Activated CD4-positive, alpha-beta memory T cell treated with anti-CD3 and anti-CD28 coated beads for 36 hours (primary cell): ENCODE results near the gene FAM53C. TPM values are rescaled to one million over a fixed set of nuclear protein-coding genes. Genes with fewer than 3 reads are reported as not detected.

Source experiments
- CTCF ChIA-PET: fragments of 350-600 bp; sonication (Branson Sonifier 250); formaldehyde crosslinking; loops from one replicate; lab custom pipeline; 2021; ENCODE audit warnings: antibody characterized with exemption, inconsistent platforms; lab: Charles Lee
- POLR2A ChIA-PET: fragments of 350-600 bp; sonication (Branson Sonifier 250); formaldehyde crosslinking; loops from one replicate; lab custom pipeline; 2021; ENCODE audit warnings: antibody characterized with exemption; lab: Charles Lee
- DNase-seq: peaks from one replicate; pipeline ENCODE4 v3.0.0-alpha.2; 2020
- H3K27ac Mint-ChIP-seq: one replicate; pipeline ENCODE4 v1.8.0; 2021; ENCODE audit warnings: mixed read lengths
- H3K27me3 Mint-ChIP-seq: one replicate; pipeline ENCODE4 v1.8.0; 2021; ENCODE audit warnings: mixed read lengths
- H3K36me3 Mint-ChIP-seq: one replicate; pipeline ENCODE4 v1.8.0; 2021; ENCODE audit warnings: mixed read lengths
- H3K4me1 Mint-ChIP-seq: one replicate; pipeline ENCODE4 v1.8.0; 2021; ENCODE audit warnings: low read depth, mixed read lengths
- H3K4me3 Mint-ChIP-seq: one replicate; pipeline ENCODE4 v1.8.0; 2021; ENCODE audit warnings: mild to moderate bottlenecking, mixed read lengths
- H3K9me3 Mint-ChIP-seq: one replicate; pipeline ENCODE4 v1.8.0; 2021; ENCODE audit warnings: mixed read lengths
- intact Hi-C: fragments of 100-400 bp; cut with micrococcal nuclease; formaldehyde crosslinking; loops from one replicate; pipeline ENCODE4 v1.15.1; 2023
- total RNA-seq, 2 experiments: library from RNA; stranded (reverse); gene quantifications; one replicate each; pipeline ENCODE4 v1.2.3, GENCODE V29; 2021

FAM53C gene
- total RNA-seq, 2 experiments from 2014 or later, result 17.2 to 19.2 TPM

DNA sequence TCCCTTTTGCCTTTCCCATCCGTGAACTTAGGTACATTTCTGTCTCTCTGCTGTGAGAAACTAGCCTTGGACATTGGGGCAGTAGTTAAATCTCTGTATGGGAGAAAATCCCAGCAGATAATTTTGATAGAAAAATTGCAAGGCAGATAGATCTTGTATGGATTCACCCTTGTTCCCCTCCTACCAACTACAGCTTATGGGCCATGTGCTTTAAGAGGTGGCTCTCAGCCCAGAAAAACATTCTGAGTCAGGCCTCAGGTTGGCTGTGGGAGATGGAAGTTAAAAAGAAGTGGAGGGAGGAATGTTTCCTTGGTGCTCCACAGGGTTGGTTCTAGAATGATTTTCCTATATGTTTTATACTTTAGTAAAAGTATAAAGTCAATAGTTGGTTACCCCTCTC is 13.0 kb downstream of the FAM53C start:
- intact Hi-C loops, result loop anchor here (5.0 to 10.0 kb wide), 2 partner anchors 56 to 316 kb away; partner anchors contain the start of gene FAM13B
- peaks cover 26% of the 10 kb centered on the region for H3K36me3 Mint-ChIP-seq

DNA sequence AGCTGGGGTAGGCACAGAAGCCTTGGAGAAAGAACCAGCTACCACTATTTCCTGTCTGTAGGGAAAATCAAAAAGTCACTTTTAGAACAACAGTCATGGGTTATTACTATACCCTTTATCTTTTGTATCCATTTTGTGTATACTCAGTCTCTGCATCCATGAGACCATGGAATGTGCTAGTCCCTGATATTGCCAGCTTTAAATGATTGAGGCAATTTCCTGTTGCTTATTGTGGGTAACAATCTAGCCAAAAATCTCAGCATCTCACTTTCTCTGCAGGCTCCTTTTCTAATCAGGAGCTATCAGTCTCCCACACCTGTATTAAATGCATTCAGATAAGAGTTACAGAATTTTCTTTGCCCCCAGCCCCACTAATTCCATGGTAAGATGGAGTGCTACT is 13.5 kb downstream of the FAM53C start:
- H3K27ac Mint-ChIP-seq, result peak overlapping the region; percentile 63
- H3K9me3 Mint-ChIP-seq, result peaks cover 12% of the 10 kb centered on the region
- peaks cover 26% of the 10 kb centered on the region for H3K36me3 Mint-ChIP-seq
- no peaks in the 10 kb centered on the region for H3K27me3 Mint-ChIP-seq
- DNase-seq, result no peak
- ChIA-PET POLR2A (interaction anchor here (0.9 to 8.9 kb wide), 4 partner anchors 13 to 192 kb away, joined by 4 to 105 read pairs (median 12); partner anchors contain the start of genes CDC25C, EGR1, ETF1 and FAM53C), CTCF (interaction anchor here (0.7 to 5.8 kb wide), 29 partner anchors 10 to 316 kb away, joined by 3 to 192 read pairs (median 6); partner anchors contain the start of genes CDC23, CDC25C, EGR1 and ETF1)
- H3K4me1 Mint-ChIP-seq, result peaks cover 27% of the 10 kb centered on the region
- intact Hi-C loops, result loop anchor here (5.0 to 10.0 kb wide), 2 partner anchors 56 to 317 kb away; partner anchors contain the start of gene FAM13B
- peak overlapping the region; percentile 43 for H3K4me3 Mint-ChIP-seq

More for the DNA sequence above, 13.0 kb downstream of the FAM53C start:
- Mint-ChIP-seq H3K4me1 (peaks cover 24% of the 10 kb centered on the region), H3K27me3 (no peaks in the 10 kb centered on the region), H3K27ac (no peak overlapping the region), H3K9me3 (peaks cover 12% of the 10 kb centered on the region), H3K4me3 (no peak overlapping the region)
- ChIA-PET POLR2A (interaction anchor here (1.0 to 8.9 kb wide), 2 partner anchors 12 to 19 kb away, joined by 4 to 105 read pairs; partner anchors contain the start of genes CDC25C and FAM53C), CTCF (interaction anchor here (1.0 to 5.8 kb wide), 11 partner anchors 11 to 171 kb away, joined by 3 to 192 read pairs (median 7); partner anchors contain the start of genes CDC25C, FAM53C and KIF20A)
- no peak for DNase-seq

DNA sequence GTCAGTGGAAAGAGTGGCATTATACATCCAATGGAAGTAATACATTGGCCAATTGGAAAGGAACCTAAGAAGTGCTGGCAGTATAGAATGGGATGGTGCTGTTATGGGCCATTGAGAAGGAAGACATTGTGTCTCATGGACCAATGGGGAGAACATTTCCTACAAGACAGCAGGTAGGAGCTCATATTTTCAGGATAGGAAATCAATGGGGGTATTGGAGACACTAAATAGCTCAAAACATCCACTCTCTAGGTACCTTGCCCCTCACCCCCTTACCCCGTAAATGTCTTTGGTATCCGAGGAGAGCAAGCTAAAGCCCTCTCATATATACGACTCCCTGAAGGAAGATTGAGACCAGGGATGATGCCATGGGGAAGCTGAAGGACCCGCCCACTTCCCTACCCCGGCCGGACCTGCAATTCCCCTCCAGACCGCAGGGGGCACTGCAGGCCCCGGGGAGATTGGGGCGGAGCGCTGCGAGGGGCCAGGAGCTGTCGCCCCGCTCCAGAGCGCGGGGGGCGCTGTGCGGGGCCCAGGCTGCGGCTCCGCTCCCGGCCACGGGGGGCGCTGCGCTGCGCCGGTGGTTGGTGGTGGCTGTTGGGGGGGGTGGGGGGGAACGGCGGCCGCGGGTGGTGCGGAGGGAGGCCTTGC is 14.1 kb downstream of the FAM53C start, which contains the start of gene KDM3B:
KDM3B (plus strand) TSS at position 615 of the 651 bp plus-strand sequence. CDS start 111 bp downstream, outside the sequence.
- no peaks in the 10 kb centered on the region for H3K27me3 Mint-ChIP-seq
- intact Hi-C loops, result loop anchor here (1.0 to 10.0 kb wide), 4 partner anchors 14 to 317 kb away; partner anchors contain the start of genes CDC23, FAM13B and FAM53C
- H3K9me3 Mint-ChIP-seq, result peaks cover 12% of the 10 kb centered on the region
- H3K4me3 Mint-ChIP-seq, result peak within 1 kb of the TSS; percentile 91
- peak within 1 kb of the TSS; percentile 91 for H3K27ac Mint-ChIP-seq
- H3K36me3 Mint-ChIP-seq, result peaks cover 20% of the 10 kb centered on the region
- ChIA-PET CTCF (interaction anchor here (0.7 to 5.8 kb wide), 50 partner anchors 8 to 597 kb away, joined by 3 to 192 read pairs (median 4); partner anchors contain the start of genes CDC23, CDC25C, EGR1 and ETF1), POLR2A (interaction anchor here (0.9 to 8.9 kb wide), 7 partner anchors 13 to 191 kb away, joined by 4 to 105 read pairs (median 7); partner anchors contain the start of genes CDC23, CDC25C, EGR1 and ETF1)
- H3K4me1 Mint-ChIP-seq, result peaks cover 30% of the 10 kb centered on the region
- DNase-seq, result peak; percentile 95

DNA sequence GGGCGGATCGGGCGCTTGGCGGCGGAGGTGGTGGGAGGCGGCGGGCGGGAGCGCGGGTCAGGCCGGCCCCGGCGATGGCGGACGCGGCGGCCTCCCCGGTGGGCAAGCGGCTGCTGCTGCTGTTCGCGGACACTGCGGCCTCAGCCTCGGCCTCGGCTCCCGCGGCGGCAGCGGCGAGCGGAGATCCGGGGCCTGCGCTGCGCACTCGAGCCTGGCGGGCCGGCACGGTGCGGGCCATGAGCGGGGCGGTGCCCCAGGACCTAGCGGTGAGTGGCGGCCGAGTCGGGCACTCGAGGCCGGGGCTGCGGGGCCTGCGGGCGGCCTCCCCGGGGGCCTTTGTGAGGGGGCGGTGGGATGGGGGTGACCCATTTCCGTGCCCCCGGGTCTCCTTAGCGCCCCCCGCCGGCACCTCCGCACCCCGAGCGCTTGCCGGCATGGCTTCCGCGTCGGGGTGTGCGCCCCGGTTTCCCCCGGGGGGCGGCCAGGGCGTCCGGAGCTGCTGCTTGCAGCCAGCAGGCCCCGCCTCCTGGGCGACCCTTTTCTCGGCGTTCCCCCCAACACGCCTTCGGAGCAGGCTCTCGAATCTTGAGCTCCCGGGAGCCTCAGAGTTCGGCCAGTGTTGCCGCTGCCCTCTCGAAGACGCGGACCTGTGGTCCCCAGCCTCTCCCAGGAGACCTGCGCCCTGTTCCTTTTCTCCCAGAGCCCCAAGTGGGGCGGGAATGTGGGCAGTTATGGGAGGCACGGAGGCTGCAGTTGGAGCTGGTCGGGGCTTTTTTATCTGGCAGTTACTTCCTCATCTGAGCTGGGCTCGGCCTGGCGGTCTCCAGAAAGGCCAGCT is 14.9 kb downstream of the FAM53C start:
- H3K36me3 Mint-ChIP-seq, result peaks cover 13% of the 10 kb centered on the region
- peaks cover 30% of the 10 kb centered on the region for H3K4me1 Mint-ChIP-seq
- H3K27ac Mint-ChIP-seq, result peak overlapping the region; percentile 91
- H3K4me3 Mint-ChIP-seq, result peak overlapping the region; percentile 91
- H3K9me3 Mint-ChIP-seq, result peaks cover 12% of the 10 kb centered on the region
- ChIA-PET POLR2A (interaction anchor here (0.6 to 8.9 kb wide), 11 partner anchors 8 to 190 kb away, joined by 3 to 105 read pairs (median 4); partner anchors contain the start of genes CDC23, CDC25C, EGR1 and ETF1), CTCF (interaction anchor here (0.6 to 5.8 kb wide), 55 partner anchors 8 to 598 kb away, joined by 3 to 192 read pairs (median 4); partner anchors contain the start of genes BRD8, CDC23, CDC25C and EGR1)
- DNase-seq, result peak; percentile 77
- H3K27me3 Mint-ChIP-seq, result no peaks in the 10 kb centered on the region
- intact Hi-C loops, result loop anchor here (1.0 to 10.0 kb wide), 4 partner anchors 15 to 318 kb away; partner anchors contain the start of genes CDC23, FAM13B and FAM53C

DNA sequence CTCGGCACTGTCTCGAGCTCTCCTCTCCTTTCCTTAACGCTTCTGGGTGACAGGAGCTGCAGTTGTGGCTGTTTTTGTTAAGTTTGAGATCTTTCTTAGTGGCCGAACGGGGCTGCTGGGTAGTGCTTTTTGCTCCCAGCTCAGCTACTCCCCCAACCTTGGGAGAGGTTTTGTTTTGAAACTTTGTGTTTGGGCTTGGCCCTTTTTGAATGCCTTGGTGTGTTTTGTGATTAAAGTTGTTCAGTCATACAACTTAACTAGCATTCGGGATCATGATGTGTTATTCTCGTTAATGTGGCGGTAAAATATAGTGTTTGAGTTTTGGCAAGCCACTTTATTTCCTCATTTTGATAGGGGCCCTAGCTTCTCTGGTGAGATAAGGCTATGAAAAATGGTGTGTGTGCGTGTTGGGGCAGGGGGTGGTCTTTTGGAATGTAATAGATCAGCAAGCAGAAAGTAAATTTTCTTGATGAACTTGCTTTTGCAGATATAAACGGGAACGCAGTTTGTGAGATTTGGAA is 15.6 kb downstream of the FAM53C start:
- ChIA-PET POLR2A (interaction anchor here (0.6 to 8.9 kb wide), 11 partner anchors 9 to 190 kb away, joined by 3 to 105 read pairs (median 4); partner anchors contain the start of genes CDC23, CDC25C, EGR1 and ETF1), CTCF (interaction anchor here (0.6 to 5.8 kb wide), 29 partner anchors 9 to 318 kb away, joined by 3 to 192 read pairs (median 5); partner anchors contain the start of genes BRD8, CDC23, CDC25C and EGR1)
- DNase-seq, result no peak
- H3K27ac Mint-ChIP-seq, result peak overlapping the region; percentile 91
- intact Hi-C loops, result loop anchor here (5.0 to 10.0 kb wide), 2 partner anchors 54 to 319 kb away; partner anchors contain the start of gene FAM13B
- no peaks in the 10 kb centered on the region for H3K27me3 Mint-ChIP-seq
- peaks cover 30% of the 10 kb centered on the region for H3K4me1 Mint-ChIP-seq
- H3K9me3 Mint-ChIP-seq, result peaks cover 12% of the 10 kb centered on the region
- H3K4me3 Mint-ChIP-seq, result peak overlapping the region; percentile 91
- H3K36me3 Mint-ChIP-seq, result peaks cover 13% of the 10 kb centered on the region

DNA sequence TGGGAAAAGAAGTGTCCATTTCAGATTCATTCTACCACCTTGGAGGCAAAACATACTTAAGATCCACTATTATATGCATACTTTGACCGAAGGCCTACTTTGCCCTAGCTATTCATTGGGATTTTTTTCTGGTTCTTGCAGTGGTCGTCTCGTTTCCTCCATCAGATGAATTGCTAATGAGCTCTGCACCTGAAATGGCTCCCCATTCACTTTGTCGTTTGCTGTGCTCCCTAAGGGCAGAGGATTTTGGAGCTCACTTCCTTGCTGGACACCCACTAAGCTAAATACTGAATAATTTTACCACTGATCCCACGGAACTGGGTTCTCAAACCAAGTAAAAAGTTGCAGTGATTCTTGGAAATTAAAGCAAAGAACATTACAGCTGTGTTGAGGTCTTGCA is 16.3 kb downstream of the FAM53C start:
- ChIA-PET CTCF (interaction anchor here (1.2 to 5.8 kb wide), 12 partner anchors 9 to 143 kb away, joined by 3 to 192 read pairs (median 8); partner anchors contain the start of genes CDC25C and FAM53C), POLR2A (interaction anchor here (0.7 to 8.9 kb wide), 7 partner anchors 14 to 189 kb away, joined by 3 to 105 read pairs (median 4); partner anchors contain the start of genes CDC25C, ETF1 and FAM53C)
- no peak for DNase-seq
- peak overlapping the region; percentile 91 for H3K27ac Mint-ChIP-seq
- H3K9me3 Mint-ChIP-seq, result peaks cover 12% of the 10 kb centered on the region
- peak overlapping the region; percentile 91 for H3K4me3 Mint-ChIP-seq
- intact Hi-C loops, result loop anchor here (5.0 to 10.0 kb wide), 2 partner anchors 53 to 320 kb away; partner anchors contain the start of gene FAM13B
- H3K36me3 Mint-ChIP-seq, result peaks cover 13% of the 10 kb centered on the region
- no peaks in the 10 kb centered on the region for H3K27me3 Mint-ChIP-seq
- peaks cover 31% of the 10 kb centered on the region for H3K4me1 Mint-ChIP-seq

DNA sequence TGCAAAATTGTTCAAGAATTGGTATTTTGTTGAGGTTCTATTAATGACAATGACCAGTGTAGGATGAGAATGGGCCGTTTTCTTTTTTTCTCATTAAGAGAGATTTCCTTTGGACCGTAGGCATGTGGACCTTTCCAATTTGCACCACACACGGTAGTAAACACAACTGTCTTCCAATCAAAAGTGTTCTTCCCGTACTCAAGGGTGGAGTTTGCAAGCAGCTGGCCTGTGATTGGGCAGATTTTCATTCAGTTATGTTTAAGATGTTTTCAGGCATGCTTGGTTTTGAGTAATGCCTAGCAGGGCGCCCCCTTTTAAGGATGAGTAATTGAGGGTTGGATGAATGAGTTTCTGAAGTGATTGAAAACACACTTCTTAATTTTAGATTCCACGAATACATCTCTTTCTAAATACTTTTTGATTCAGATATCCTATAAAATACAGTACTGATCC is 16.9 kb downstream of the FAM53C start:
- H3K27me3 Mint-ChIP-seq, result no peaks in the 10 kb centered on the region
- peak overlapping the region; percentile 91 for H3K27ac Mint-ChIP-seq
- H3K4me1 Mint-ChIP-seq, result peaks cover 36% of the 10 kb centered on the region
- H3K36me3 Mint-ChIP-seq, result peaks cover 13% of the 10 kb centered on the region
- intact Hi-C loops, result loop anchor here (1.0 to 10.0 kb wide), 5 partner anchors 24 to 320 kb away; partner anchors contain the start of genes BRD8, CDC25C, ETF1 and FAM13B
- ChIA-PET CTCF (interaction anchor here (1.2 to 5.8 kb wide), 7 partner anchors 15 to 144 kb away, joined by 4 to 192 read pairs (median 29); partner anchors contain the start of genes CDC25C and FAM53C), POLR2A (interaction anchor here (0.7 to 8.9 kb wide), 4 partner anchors 16 to 188 kb away, joined by 6 to 105 read pairs (median 21); partner anchors contain the start of genes CDC25C, EGR1, ETF1 and FAM53C)
- peak overlapping the region; percentile 91 for H3K4me3 Mint-ChIP-seq
- H3K9me3 Mint-ChIP-seq, result peaks cover 12% of the 10 kb centered on the region
- peak; percentile 79 for DNase-seq

DNA sequence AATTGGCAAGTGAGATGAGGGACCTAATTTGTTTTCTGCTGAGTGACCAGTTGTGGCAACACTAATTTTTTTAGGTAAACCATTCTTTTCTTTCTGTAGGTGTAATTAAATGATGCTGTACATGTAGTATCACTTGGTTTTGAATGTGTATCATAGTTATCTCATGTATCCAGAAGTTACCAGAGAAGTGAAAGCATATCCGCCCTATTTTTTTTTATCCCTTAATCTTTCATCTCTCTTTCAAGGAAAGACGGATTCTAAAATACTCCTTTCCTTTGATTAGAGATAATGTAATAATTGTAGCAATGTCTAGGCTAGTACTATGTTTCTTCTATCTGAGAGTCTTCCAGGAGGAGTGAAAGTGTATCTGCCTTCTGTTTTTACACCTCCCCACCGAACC is 21.6 kb downstream of the FAM53C start:
- Mint-ChIP-seq H3K9me3 (no peaks in the 10 kb centered on the region), H3K4me3 (no peak overlapping the region), H3K4me1 (peaks cover 38% of the 10 kb centered on the region), H3K27me3 (no peaks in the 10 kb centered on the region), H3K27ac (no peak overlapping the region), H3K36me3 (no peaks in the 10 kb centered on the region)
- ChIA-PET POLR2A (no interaction called here), CTCF (no interaction called here)
- intact Hi-C loops, result loop anchor here (10.0 kb wide), 1 partner anchor 325 kb away; the partner anchor contains the start of gene FAM13B
- DNase-seq, result no peak

DNA sequence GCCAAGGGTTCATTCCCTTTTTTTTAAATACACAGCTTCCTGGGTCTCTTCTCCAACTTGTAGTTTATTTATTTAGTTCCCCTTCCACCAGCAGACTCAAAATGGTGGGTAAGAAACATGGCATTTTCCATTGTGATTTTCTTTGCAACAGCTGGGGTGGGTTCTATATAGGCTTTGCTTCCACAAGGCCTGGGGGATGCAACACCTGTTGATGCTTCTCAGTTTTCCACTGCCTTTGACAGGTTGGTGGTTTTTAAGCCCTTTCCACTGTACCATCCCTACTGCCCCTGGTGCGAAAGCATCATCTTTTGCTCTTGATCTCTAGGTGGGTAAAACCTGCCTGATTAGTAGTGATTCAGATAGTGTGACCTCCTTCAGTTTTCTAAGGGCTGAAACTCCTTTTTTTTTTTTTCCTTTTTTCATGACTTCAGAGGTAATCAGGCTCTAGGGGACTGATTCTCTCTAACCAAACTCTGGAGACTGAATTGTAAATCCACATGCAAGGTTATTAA is 22.9 kb downstream of the FAM53C start:
- no peak for DNase-seq
- CTCF ChIA-PET, result interaction anchor here (0.7 to 1.0 kb wide), 2 partner anchors 9 kb away, joined by 3 to 4 read pairs; partner anchors contain the start of gene KDM3B

DNA sequence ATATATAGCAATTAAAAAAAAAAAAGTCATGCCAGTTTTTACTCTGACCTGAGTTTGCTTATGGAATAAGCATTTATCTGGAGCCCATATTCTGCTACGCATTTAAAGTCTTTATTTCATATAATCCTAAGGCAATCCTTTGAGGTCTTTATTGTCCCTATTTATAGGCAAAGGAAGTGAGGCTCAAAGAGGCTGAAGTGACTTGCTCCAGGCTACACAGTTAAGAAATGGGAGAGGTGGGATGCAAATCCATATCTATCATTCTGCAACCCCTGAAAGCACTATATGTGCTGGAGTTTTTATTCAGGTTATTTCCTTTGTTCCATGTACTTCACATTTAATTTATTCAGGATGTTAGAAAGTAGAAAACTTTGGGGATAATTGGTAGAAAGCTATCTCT is 26.5 kb downstream of the FAM53C start:
- Mint-ChIP-seq H3K4me1 (peaks cover 44% of the 10 kb centered on the region), H3K4me3 (no peak overlapping the region), H3K27me3 (no peaks in the 10 kb centered on the region), H3K36me3 (no peaks in the 10 kb centered on the region), H3K9me3 (no peaks in the 10 kb centered on the region), H3K27ac (no peak overlapping the region)
- ChIA-PET CTCF (no interaction called here), POLR2A (no interaction called here)
- intact Hi-C loops, result no loop called here
- DNase-seq, result no peak

More for the DNA sequence above, 22.9 kb downstream of the FAM53C start:
- Mint-ChIP-seq H3K27ac (no peak overlapping the region), H3K9me3 (no peaks in the 10 kb centered on the region), H3K4me3 (no peak overlapping the region), H3K4me1 (peaks cover 26% of the 10 kb centered on the region), H3K27me3 (no peaks in the 10 kb centered on the region), H3K36me3 (no peaks in the 10 kb centered on the region)
- intact Hi-C loops, result no loop called here
- POLR2A ChIA-PET, result no interaction called here
